Stomach (tissue), 9 donors: ENCODE measurements around the gene DEPDC1B. TPM values are rescaled to one million over a fixed set of nuclear protein-coding genes. Genes with fewer than 3 reads are reported as not detected.

ENCODE experiments used
- DNase-seq, 2 donors: peaks; one replicate each; pipeline versions ENCODE4 v3.0.0 to v3.0.0-alpha.2; 2013 to 2019
- H3K27ac ChIP-seq, 5 donors: fragments of 200-600 bp in 4 of 5; sonication (generic) in 4 of 5; one replicate each; pipeline ENCODE4 v1.5.1; 2013 to 2019; ENCODE audit warnings: mild to moderate bottlenecking in 1 of 5, moderate library complexity in 1 of 5
- H3K27me3 ChIP-seq, 3 donors: fragments of 200-600 bp; sonication (generic); one replicate each; pipeline ENCODE4 v1.5.1; 2017 to 2019; ENCODE audit warnings: mixed run types in 1 of 3
- H3K36me3 ChIP-seq, 4 donors: fragments of 200-600 bp; sonication (generic); 1 replicate in 3 of 4; 2 replicates in 1 of 4; pipeline ENCODE4 v1.5.1; 2016 to 2019
- H3K4me1 ChIP-seq, 4 donors: fragments of 200-600 bp; sonication (generic); one replicate each; pipeline ENCODE4 v1.5.1; 2016 to 2019
- H3K4me3 ChIP-seq, 4 donors: fragments of 200-600 bp; sonication (generic) in 3 of 4; one replicate each; pipeline ENCODE4 v1.5.1; 2016 to 2019; ENCODE audit warnings: mild to moderate bottlenecking in 1 of 4
- H3K9me3 ChIP-seq, 4 donors: fragments of 200-600 bp; sonication (generic); one replicate each; pipeline ENCODE4 v1.5.1; 2016 to 2019
- CTCF ChIP-seq, 7 experiments: fragments of 450-650 bp in 4 of 7; fragments of 200-600 bp in 3 of 7; sonication (generic) in 3 of 7; IDR thresholded peaks; one replicate each; pipeline ENCODE4 v1.5.1; 2016 to 2019; ENCODE audit warnings: antibody characterized with exemption in 7 of 7, control low read depth in 2 of 7, mild to moderate bottlenecking in 1 of 7
- EP300 ChIP-seq: sonication (generic); formaldehyde crosslinking; IDR thresholded peaks from one replicate; pipeline ENCODE4 v1.6.1; 2017; ENCODE audit warnings: antibody characterized with exemption
- POLR2A ChIP-seq, 4 donors: fragments of 450-650 bp; IDR thresholded peaks; one replicate each; pipeline ENCODE4 v1.6.1; 2016; ENCODE audit warnings: antibody characterized with exemption in 4 of 4, control low read depth in 2 of 4, mild to moderate bottlenecking in 1 of 4, moderate library complexity in 1 of 4
- POLR2AphosphoS5 ChIP-seq, 3 donors: sonication (generic); formaldehyde crosslinking; IDR thresholded peaks; one replicate each; pipeline ENCODE4 v1.6.1; 2016; ENCODE audit warnings: antibody characterized with exemption in 3 of 3
- WGBS, 5 donors: extraction: QIAGEN DNeasy Blood & Tissue Kit in 3 of 5; methylation state at CpG; one replicate each; pipeline versions ENCODE4 v1.1.5 to v1.1.7; 2013 to 2018; 5-methylcytosine and 5-hydroxymethylcytosine counted together
- intact Hi-C: fragments of 100-400 bp; cut with DNase I; formaldehyde crosslinking; loops from one replicate; pipeline ENCODE4 v1.15.1; 2023; ENCODE audit warnings: low total_unique reads
- polyA plus RNA-seq, 3 donors: library from polyadenylated mRNA; stranded (reverse); fragments of 200-250 nt; gene quantifications; one replicate each; pipeline ENCODE4 v1.2.3, GENCODE V29; 2013
- total RNA-seq, 5 donors: library from RNA; depleted of rRNA; stranded (reverse); fragments of >200 nt; gene quantifications; one replicate each; pipeline versions ENCODE4 v1.1.0 to v1.2.3, GENCODE V29; 2014 to 2016
- donor health status: healthy with polysubstance abuse.
- donor health status: Bipolar disorder and iron deficiency.
- donor health status: healthy.

DEPDC1B gene
- total and polyA plus RNA-seq, 8 donors: 0.14 to 40.6 (median 1.9) TPM; not detected in 1

GRCh38 chr5:60701321-60701968, 1.5 kb upstream of the DEPDC1B start:
- Histone ChIP-seq H3K4me1 (peaks cover 8 to 24% (median 17%) of the 10 kb centered on the region in 4 donors), H3K27ac (no peak overlapping the region), H3K9me3 (no peaks in the 10 kb centered on the region), H3K27me3 (peaks cover 0 to 4% (median 0%) of the 10 kb centered on the region in 3 donors), H3K36me3 (no peaks in the 10 kb centered on the region), H3K4me3 (no peak overlapping the region)
- peak in 1 of 2 donors; percentile 17 for DNase-seq
- TF ChIP-seq EP300: no peak
- WGBS, 5 donors: 52 to 62% (median 54%) methylated on average over 8 of the region's 8 CpGs
- intact Hi-C loops: no loop called here

DNA sequence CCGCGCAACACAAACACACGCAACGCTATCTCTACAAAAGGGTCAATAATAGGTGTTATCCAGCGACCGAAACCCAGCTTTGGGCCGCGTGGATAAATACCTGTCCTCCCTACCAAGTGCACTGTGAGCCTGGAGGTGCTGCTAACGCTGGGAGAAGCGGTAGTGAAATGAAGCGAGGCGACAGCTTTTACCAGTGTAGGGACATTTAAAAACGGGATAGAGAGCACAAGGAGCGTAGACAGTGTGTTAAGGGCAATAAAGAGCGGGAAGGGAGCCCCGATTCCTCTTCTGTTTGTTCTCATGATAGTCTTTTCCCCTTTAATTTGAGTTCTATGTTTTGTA, 421 bp upstream of the DEPDC1B start:
- Histone ChIP-seq H3K27me3 (peaks cover 0 to 4% (median 0%) of the 10 kb centered on the region in 3 donors), H3K4me3 (peak overlapping the region; percentile 72 to 85 (median 78)), H3K9me3 (no peaks in the 10 kb centered on the region), H3K4me1 (peaks cover 8 to 24% (median 17%) of the 10 kb centered on the region in 4 donors), H3K36me3 (no peaks in the 10 kb centered on the region), H3K27ac (peak overlapping the region; percentile 66 to 89 (median 79))
- peak in 1 of 2 donors; percentile 26 for DNase-seq
- intact Hi-C loops: no loop called here
- no peak for TF ChIP-seq POLR2AphosphoS5 (IDR thresholded peaks at IDR 0.05)
- no peak for TF ChIP-seq EP300
- no peak for TF ChIP-seq POLR2A (IDR thresholded peaks at IDR 0.05)
- no peak for TF ChIP-seq CTCF (IDR thresholded peaks at IDR 0.05)
- WGBS, 5 donors: 0 to 1% (median 1%) methylated on average over 16 of the region's 16 CpGs

DNA sequence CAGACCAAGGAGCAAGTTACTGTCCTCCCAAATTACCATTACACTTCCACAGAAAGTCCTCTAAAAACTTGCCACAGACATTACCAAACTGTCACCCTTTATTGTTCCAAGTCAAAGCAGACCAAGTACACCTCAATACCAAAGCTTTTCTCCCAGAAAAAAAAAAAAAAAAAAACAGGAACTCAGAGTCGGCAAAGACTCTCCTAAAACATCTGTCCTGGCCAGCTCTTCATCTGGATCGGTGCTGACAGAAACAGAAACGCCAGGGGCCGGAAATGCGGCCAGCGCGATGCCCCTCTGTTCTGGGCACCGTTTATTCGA, 718 bp downstream of the DEPDC1B start:
- no peaks in the 10 kb centered on the region for H3K36me3 ChIP-seq
- WGBS, 5 donors: 0 to 3% (median 0%) methylated on average over 9 of the region's 9 CpGs
- H3K9me3 ChIP-seq: no peaks in the 10 kb centered on the region
- peaks cover 8 to 24% (median 17%) of the 10 kb centered on the region in 4 donors for H3K4me1 ChIP-seq
- DNase-seq: peak in 1 of 2 donors; percentile 6
- intact Hi-C loops: no loop called here
- peaks cover 0 to 4% (median 0%) of the 10 kb centered on the region in 3 donors for H3K27me3 ChIP-seq
- peak overlapping the region in 4 of 5 donors; percentile 71 to 89 (median 82) for H3K27ac ChIP-seq
- peak overlapping the region; percentile 72 to 85 (median 78) for H3K4me3 ChIP-seq
- TF ChIP-seq POLR2AphosphoS5 (IDR thresholded peaks at IDR 0.05) (no peak), EP300 (no peak), POLR2A (IDR thresholded peaks at IDR 0.05) (no peak), CTCF (IDR thresholded peaks at IDR 0.05) (no peak)

- no peak for DNase-seq
Measured at GRCh38 chr5:60698336-60698735, 1.6 kb downstream of the DEPDC1B start.

More at GRCh38 chr5:60698336-60698735, 1.6 kb downstream of the DEPDC1B start:
- Histone ChIP-seq H3K9me3 (no peaks in the 10 kb centered on the region), H3K27ac (no peak overlapping the region), H3K4me1 (peaks cover 8 to 24% (median 17%) of the 10 kb centered on the region in 4 donors), H3K27me3 (peaks cover 0 to 4% (median 0%) of the 10 kb centered on the region in 3 donors), H3K36me3 (no peaks in the 10 kb centered on the region), H3K4me3 (no peak overlapping the region)
- 86 to 94% (median 93%) methylated on average over 7 of the region's 7 CpGs for WGBS, 5 donors
- intact Hi-C loops: no loop called here
- TF ChIP-seq CTCF (IDR thresholded peaks at IDR 0.05) (no peak), EP300 (no peak), POLR2AphosphoS5 (IDR thresholded peaks at IDR 0.05) (no peak), POLR2A (IDR thresholded peaks at IDR 0.05) (no peak)
